Activated naive CD4-positive, alpha-beta T cell treated with anti-CD3 and anti-CD28 coated beads, Interleukin-2, amount 10 ng/mL, durations not matched to agents 7 days and 5 days (primary cell): ENCODE data around the gene PREX1.

Experiments used
- CTCF ChIA-PET: fragments of 350-600 bp; sonication (Branson Sonifier 250); formaldehyde crosslinking; loops from one replicate; lab custom pipeline; 2021; ENCODE audit warnings: antibody characterized with exemption; lab: Charles Lee
- DNase-seq: peaks from one replicate; pipeline ENCODE4 v3.0.0-alpha.2; 2020
- H3K27ac Mint-ChIP-seq: one replicate; pipeline ENCODE4 v1.8.0; 2021; ENCODE audit warnings: mild to moderate bottlenecking, moderate library complexity, mixed read lengths
- H3K27me3 Mint-ChIP-seq: one replicate; pipeline ENCODE4 v1.8.0; 2021; ENCODE audit warnings: mild to moderate bottlenecking, mixed read lengths
- H3K36me3 Mint-ChIP-seq: one replicate; pipeline ENCODE4 v1.8.0; 2021; ENCODE audit warnings: mixed read lengths
- H3K4me1 Mint-ChIP-seq: one replicate; pipeline ENCODE4 v1.8.0; 2021; ENCODE audit warnings: mixed read lengths
- H3K4me3 Mint-ChIP-seq: one replicate; pipeline ENCODE4 v1.8.0; 2021; ENCODE audit warnings: mild to moderate bottlenecking, moderate library complexity, mixed read lengths
- H3K9me3 Mint-ChIP-seq: one replicate; pipeline ENCODE4 v1.8.0; 2021; ENCODE audit warnings: mixed read lengths

PREX1 gene

DNA sequence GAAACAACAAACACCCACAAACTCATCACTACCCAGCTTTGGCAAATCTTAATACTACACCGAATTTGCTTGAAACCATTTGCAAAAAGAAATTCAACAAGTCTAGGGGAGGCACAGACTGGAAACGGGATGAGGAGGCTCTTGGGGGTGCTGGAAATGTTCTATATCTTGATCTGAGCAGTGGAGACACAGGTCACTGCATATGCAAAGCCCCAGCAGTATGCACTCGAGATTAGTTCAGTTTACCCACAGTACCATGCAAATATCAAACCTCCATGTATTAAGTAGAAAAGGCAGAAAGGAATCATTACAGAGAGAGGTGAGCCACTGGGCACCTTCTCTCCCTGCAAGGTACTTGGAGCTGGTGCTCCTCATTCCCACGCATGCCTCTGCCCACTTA is 75.9 kb downstream of the PREX1 start:
- peaks cover 16% of the 10 kb centered on the region for H3K9me3 Mint-ChIP-seq
- CTCF ChIA-PET: interaction anchor here (0.6 to 1.4 kb wide), 3 partner anchors 13 to 55 kb away, joined by 3 to 9 read pairs (median 3); no protein-coding TSS in a partner anchor
- H3K36me3 Mint-ChIP-seq: peaks cover 73% of the 10 kb centered on the region
- H3K27me3 Mint-ChIP-seq: peaks cover 3% of the 10 kb centered on the region
- peaks cover 73% of the 10 kb centered on the region for H3K4me1 Mint-ChIP-seq
- H3K27ac Mint-ChIP-seq: peak overlapping the region; percentile 87
- DNase-seq: no peak
- peak overlapping the region; percentile 13 for H3K4me3 Mint-ChIP-seq

DNA sequence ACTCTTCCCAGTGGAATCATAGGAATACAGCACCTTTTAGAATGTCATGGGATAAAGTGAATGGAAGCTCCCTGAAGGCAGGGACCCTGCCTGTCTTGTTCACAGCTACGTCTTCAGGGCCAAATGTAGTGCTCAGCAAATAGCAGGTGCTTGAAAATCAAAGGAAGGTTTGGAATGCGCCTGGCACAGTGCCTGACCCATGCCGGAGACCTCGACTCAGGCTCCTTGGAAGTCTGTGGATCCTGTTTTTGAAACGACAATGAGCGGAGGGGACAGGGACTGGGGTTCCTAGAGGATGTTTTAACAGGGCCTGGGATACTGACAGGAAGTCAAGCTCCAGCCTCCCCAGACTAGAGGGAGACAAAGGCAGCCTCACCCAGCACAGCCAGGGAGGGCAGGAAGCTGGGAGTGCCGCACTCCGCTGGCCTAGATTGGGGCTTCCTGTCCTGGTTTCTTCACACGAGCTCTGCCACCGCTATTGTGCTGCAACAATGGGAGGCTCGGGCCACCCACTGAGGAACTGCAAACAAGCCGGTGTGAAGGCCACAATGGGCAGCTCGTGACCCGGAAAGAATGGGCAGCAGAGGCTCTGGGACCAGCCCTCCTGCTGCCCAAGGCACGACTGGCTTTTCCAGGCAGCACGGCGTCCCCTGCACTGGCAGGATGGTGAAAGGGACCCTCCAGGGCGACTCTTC is 76.7 kb downstream of the PREX1 start:
- H3K36me3 Mint-ChIP-seq: peaks cover 69% of the 10 kb centered on the region
- H3K27ac Mint-ChIP-seq: peak overlapping the region; percentile 87
- CTCF ChIA-PET: interaction anchor here (0.6 to 1.4 kb wide), 3 partner anchors 12 to 56 kb away, joined by 3 to 9 read pairs (median 3); no protein-coding TSS in a partner anchor
- peaks cover 66% of the 10 kb centered on the region for H3K4me1 Mint-ChIP-seq
- peaks cover 16% of the 10 kb centered on the region for H3K9me3 Mint-ChIP-seq
- H3K4me3 Mint-ChIP-seq: peak overlapping the region; percentile 5
- H3K27me3 Mint-ChIP-seq: peaks cover 3% of the 10 kb centered on the region
- DNase-seq: peak; percentile 68

DNA sequence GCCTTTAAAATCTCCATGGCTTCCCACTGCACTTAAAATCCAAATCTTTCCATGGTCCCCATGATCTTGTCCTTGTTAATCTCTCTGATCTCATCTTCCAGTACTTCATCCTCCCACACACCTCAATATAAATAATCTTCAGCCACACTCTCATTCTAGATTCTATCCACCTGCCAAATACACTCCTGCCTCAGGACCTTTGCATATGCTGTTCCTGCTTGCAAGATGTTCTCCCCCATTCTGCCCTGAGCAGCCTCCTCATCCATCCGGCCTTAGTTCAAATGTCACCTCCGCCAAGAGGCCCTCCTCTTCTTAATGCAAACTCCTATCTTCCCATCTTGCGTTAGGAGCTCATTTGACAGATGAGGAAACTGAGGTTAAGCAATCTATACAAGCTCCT is 77.4 kb downstream of the PREX1 start:
- Mint-ChIP-seq H3K4me1 (peaks cover 68% of the 10 kb centered on the region), H3K27me3 (peaks cover 3% of the 10 kb centered on the region), H3K27ac (no peak overlapping the region), H3K4me3 (no peak overlapping the region), H3K36me3 (peaks cover 62% of the 10 kb centered on the region), H3K9me3 (peaks cover 12% of the 10 kb centered on the region)
- DNase-seq: no peak
- CTCF ChIA-PET: interaction anchor here (0.6 to 1.4 kb wide), 2 partner anchors 9 to 12 kb away, joined by 3 to 9 read pairs; no protein-coding TSS in a partner anchor

DNA sequence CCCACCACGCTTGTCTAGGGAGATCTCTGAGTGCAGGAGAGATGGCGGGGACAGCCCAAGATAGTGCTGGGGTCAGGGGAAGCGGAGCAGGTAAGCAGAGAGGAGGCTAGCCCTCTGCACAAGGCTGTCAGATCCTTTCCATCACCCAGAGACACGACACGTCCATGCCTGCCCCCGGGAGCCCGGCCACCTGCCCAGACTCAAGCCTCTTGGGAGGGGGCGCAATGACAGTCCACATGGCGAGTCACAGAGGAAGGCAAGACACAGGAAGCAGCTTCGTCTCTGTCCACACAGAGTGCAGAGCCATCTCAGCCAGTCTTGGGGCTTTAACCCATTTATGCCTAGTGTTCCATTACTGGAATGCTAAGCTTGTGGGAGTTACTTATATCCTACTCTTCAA is 78.4 kb downstream of the PREX1 start:
- H3K9me3 Mint-ChIP-seq: peaks cover 7% of the 10 kb centered on the region
- peaks cover 64% of the 10 kb centered on the region for H3K4me1 Mint-ChIP-seq
- H3K4me3 Mint-ChIP-seq: no peak overlapping the region
- peaks cover 3% of the 10 kb centered on the region for H3K27me3 Mint-ChIP-seq
- no peak for DNase-seq
- CTCF ChIA-PET: no interaction called here
- H3K27ac Mint-ChIP-seq: peak overlapping the region; percentile 72
- H3K36me3 Mint-ChIP-seq: peaks cover 54% of the 10 kb centered on the region

DNA sequence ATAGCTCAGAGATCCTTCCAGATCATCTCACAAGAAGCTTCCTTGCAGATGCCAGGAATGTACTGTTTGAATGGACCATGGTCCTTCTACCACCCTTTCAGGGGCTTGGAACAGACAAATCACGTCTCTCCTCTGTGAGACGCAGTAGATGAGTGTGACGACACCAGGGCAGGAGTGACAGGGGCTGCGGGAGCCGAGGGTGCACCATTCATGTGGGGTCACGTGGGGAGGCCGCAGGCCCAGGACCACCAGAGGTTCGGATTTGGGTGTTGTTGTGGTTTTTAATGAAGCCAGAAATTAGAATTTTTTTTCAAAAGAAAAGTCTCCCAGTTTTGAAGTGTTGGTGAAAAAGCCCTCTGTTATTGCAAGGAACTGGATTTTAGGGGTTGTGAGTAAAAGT is 79.2 kb downstream of the PREX1 start:
- Mint-ChIP-seq H3K9me3 (peaks cover 4% of the 10 kb centered on the region), H3K4me1 (peaks cover 59% of the 10 kb centered on the region), H3K36me3 (peaks cover 55% of the 10 kb centered on the region), H3K4me3 (no peak overlapping the region), H3K27me3 (peaks cover 3% of the 10 kb centered on the region), H3K27ac (peak overlapping the region; percentile 82)
- DNase-seq: no peak
- CTCF ChIA-PET: no interaction called here

DNA sequence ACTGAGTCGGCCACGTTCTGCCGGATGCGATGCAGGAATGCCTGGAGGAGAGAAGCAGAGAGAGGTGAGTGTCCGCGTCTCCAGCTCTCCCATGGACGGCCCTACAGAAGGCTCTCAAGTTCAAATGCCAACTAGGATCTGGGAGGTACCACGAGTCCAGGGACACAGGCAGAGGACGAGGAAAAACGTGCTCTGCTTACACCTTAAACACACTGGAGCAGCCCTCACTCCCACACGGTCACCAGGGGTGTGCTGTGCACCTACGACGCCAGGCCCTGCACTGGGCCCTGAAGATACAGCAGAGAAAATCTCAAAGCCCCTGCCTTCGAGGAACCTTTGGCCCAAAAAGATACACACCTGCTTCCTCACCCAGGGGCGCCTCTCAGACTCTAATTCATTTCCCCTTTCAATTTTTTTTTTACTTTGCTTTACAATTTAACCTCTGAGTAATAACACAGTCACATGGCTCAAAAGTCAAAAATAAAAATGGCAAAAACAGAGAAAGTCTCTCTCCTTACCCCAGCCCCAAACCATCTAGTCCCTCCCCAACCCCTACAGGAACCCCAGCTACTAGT is 79.9 kb downstream of the PREX1 start:
- Mint-ChIP-seq H3K27ac (peak overlapping the region; percentile 82), H3K4me3 (no peak overlapping the region), H3K9me3 (peaks cover 2% of the 10 kb centered on the region), H3K27me3 (peaks cover 3% of the 10 kb centered on the region), H3K4me1 (peaks cover 57% of the 10 kb centered on the region), H3K36me3 (peaks cover 55% of the 10 kb centered on the region)
- DNase-seq: no peak
- CTCF ChIA-PET: no interaction called here

DNA sequence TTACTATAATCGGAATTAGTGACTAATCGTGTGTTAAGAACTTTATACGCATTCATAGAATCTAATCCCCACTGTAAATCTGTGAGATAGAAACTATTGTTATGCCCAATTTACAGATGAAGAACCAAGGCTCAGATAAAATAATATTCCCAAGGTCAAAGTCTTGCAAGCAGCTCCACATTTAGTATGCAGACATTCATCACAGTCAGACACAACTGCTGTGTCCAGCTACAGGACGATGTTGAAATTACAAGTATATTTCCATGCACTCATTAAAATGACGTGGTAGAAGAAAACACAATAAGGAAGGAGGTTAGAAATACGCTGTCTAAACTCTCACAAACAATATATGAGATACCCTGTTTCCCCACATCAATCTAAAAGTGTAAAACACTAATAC is 82.5 kb downstream of the PREX1 start:
- Mint-ChIP-seq H3K27ac (no peak overlapping the region), H3K36me3 (peaks cover 51% of the 10 kb centered on the region), H3K4me1 (peaks cover 37% of the 10 kb centered on the region), H3K4me3 (no peak overlapping the region), H3K9me3 (no peaks in the 10 kb centered on the region), H3K27me3 (peaks cover 3% of the 10 kb centered on the region)
- CTCF ChIA-PET: interaction anchor here (1.0 kb wide), 1 partner anchor 88 kb away, joined by 4 read pairs; no protein-coding TSS in a partner anchor
- DNase-seq: no peak

DNA sequence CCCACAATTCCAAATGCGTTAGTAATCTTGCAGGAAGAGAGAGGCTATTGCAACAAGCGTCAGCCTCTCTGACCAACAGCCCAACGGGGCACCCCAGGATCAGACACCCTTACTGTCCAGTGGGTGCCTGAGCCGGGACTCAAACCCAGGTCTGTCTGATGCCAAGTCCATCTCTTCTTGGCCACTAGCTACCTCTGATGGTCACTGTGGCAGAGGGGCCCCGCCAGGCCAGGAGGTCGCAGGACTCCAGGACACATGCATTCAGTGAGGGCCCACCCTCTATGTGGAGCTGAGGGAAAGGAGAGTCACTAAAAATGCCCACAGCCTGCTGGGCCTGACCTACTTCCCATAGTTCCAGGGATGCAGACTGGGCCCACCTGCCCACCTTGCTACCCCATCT is 83.3 kb downstream of the PREX1 start:
- DNase-seq: no peak
- CTCF ChIA-PET: interaction anchor here (1.0 kb wide), 1 partner anchor 87 kb away, joined by 4 read pairs; no protein-coding TSS in a partner anchor
- Mint-ChIP-seq H3K27me3 (peaks cover 3% of the 10 kb centered on the region), H3K27ac (peak overlapping the region; percentile 14), H3K9me3 (no peaks in the 10 kb centered on the region), H3K4me1 (peaks cover 38% of the 10 kb centered on the region), H3K4me3 (no peak overlapping the region), H3K36me3 (peaks cover 50% of the 10 kb centered on the region)

DNA sequence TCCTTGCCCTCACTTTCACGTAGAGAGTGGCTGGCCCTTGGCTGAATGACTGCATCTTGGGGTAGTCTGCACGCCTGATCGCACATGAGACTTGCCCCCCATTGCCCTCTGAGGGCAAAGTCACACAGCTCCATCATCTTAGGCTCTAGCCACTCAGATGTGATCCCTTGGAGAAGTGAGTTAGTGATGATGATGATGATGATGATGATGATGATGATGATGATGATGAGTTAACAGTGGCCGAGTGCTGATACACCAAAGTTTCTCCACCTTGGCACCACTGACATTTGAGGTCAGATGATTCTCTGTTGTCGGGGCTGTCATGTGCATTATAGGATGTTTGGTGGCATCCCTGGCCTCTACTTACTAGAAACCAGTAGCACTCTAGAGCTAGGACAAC is 84.0 kb downstream of the PREX1 start:
- H3K27me3 Mint-ChIP-seq: no peaks in the 10 kb centered on the region
- no peak overlapping the region for H3K27ac Mint-ChIP-seq
- CTCF ChIA-PET: no interaction called here
- H3K9me3 Mint-ChIP-seq: no peaks in the 10 kb centered on the region
- peaks cover 38% of the 10 kb centered on the region for H3K4me1 Mint-ChIP-seq
- H3K4me3 Mint-ChIP-seq: no peak overlapping the region
- no peak for DNase-seq
- peaks cover 49% of the 10 kb centered on the region for H3K36me3 Mint-ChIP-seq

DNA sequence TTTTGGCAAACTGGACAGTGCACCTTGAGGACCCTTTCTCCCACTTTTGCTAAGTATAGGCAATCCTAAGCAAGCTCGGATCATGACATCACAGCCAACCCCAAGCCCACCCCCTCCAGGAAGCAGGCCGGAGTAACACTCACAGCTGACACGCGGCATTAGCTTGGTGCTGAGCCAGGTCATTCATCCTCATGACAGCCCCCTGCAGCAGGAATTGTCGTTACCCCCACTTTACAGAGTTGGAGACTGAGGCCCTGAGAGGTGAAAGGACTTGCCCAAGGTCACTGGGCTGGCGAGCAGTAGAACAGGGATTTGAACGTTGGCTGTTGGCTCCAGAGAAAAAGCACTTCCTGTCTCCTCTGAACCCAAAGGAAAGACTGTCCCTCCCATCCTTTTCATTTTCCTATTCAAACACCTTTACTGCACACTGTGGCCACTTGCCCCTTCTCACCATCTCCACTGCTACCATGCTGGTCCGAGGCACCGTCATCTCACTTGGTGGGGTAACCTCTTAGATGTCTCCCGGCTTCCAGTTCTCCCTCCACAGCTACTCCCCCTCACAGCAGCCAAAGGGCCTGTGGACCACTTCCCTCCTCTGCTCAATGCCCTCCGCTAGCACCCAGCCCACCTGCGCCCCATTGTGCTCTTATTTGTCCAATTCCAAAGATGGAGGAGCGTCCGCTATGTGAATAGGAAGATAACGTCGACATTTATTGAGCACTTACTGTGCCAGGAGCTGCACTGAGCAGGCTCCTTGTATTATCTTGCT is 84.7 kb downstream of the PREX1 start:
- Mint-ChIP-seq H3K4me1 (peaks cover 38% of the 10 kb centered on the region), H3K27me3 (no peaks in the 10 kb centered on the region), H3K27ac (no peak overlapping the region), H3K4me3 (no peak overlapping the region), H3K36me3 (peaks cover 47% of the 10 kb centered on the region), H3K9me3 (no peaks in the 10 kb centered on the region)
- CTCF ChIA-PET: no interaction called here
- DNase-seq: no peak

DNA sequence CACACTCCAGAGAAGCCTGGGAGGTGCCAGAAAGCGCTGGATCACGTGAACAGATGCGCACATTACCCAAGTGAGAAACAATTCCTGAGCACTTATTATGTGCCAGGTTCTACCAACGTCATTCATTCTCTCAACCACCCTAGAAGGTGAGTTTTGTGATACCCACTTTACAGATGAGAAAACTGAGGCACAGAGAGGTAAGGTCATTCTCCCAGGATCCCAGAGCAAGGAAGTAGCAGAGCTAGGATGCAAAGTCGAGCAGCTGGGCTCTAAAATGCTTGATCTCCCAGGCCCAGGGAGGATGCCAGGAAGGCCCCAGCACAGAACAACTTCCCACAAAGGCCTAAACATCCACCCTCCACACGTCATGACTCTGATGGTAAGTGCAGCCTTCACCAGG is 85.6 kb downstream of the PREX1 start:
- H3K27ac Mint-ChIP-seq: peak overlapping the region; percentile 46
- H3K4me3 Mint-ChIP-seq: no peak overlapping the region
- H3K27me3 Mint-ChIP-seq: no peaks in the 10 kb centered on the region
- peaks cover 43% of the 10 kb centered on the region for H3K4me1 Mint-ChIP-seq
- CTCF ChIA-PET: no interaction called here
- H3K9me3 Mint-ChIP-seq: no peaks in the 10 kb centered on the region
- H3K36me3 Mint-ChIP-seq: peaks cover 54% of the 10 kb centered on the region
- DNase-seq: no peak

DNA sequence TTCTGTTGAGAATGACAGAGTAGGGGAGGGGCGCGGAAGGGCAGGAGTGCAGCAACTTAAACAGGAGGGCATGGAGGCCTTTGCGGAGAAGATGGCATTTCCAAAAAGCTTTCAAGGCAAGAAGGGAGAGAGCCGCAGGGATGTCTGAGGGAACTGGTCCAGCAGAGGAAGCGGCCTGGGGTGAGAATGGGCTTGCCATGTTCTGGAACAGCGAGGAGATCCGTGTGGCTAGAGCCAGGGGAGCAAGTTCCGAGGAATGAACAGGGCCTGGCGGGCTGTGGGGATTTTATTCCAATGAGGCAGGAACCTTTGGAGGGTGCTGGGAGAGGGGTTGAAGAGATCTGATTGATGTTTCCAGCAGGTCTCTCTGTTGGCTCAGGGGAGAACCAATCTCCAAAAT is 86.1 kb downstream of the PREX1 start:
- no peak for DNase-seq
- CTCF ChIA-PET: interaction anchor here (0.6 kb wide), 1 partner anchor 8 kb away, joined by 3 read pairs; no protein-coding TSS in a partner anchor
- H3K4me3 Mint-ChIP-seq: no peak overlapping the region
- no peaks in the 10 kb centered on the region for H3K9me3 Mint-ChIP-seq
- peak overlapping the region; percentile 78 for H3K27ac Mint-ChIP-seq
- H3K27me3 Mint-ChIP-seq: no peaks in the 10 kb centered on the region
- peaks cover 55% of the 10 kb centered on the region for H3K36me3 Mint-ChIP-seq
- peaks cover 49% of the 10 kb centered on the region for H3K4me1 Mint-ChIP-seq

DNA sequence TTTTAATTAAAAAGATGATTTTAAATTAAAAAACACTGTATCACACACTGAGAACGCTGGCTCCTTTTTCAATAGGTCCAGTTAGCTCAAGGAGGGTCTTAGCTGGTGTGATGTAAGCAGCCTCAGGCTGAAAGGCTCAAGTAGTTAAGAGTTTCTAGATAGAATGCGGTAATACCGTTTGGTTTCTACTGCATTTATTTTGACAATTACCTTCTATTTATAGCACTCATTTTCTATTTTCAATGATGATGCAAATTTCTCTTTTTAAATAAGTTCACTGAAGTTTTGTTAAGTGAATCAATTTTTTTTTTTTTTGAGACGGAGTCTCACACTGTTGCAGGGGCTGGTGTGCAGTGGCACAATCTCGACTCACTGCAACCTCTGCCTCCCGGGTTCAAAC is 87.1 kb downstream of the PREX1 start:
- no peak for DNase-seq
- no peaks in the 10 kb centered on the region for H3K9me3 Mint-ChIP-seq
- no peak overlapping the region for H3K27ac Mint-ChIP-seq
- CTCF ChIA-PET: interaction anchor here (0.6 kb wide), 1 partner anchor 9 kb away, joined by 3 read pairs; no protein-coding TSS in a partner anchor
- peaks cover 57% of the 10 kb centered on the region for H3K4me1 Mint-ChIP-seq
- H3K27me3 Mint-ChIP-seq: no peaks in the 10 kb centered on the region
- no peak overlapping the region for H3K4me3 Mint-ChIP-seq
- peaks cover 61% of the 10 kb centered on the region for H3K36me3 Mint-ChIP-seq

DNA sequence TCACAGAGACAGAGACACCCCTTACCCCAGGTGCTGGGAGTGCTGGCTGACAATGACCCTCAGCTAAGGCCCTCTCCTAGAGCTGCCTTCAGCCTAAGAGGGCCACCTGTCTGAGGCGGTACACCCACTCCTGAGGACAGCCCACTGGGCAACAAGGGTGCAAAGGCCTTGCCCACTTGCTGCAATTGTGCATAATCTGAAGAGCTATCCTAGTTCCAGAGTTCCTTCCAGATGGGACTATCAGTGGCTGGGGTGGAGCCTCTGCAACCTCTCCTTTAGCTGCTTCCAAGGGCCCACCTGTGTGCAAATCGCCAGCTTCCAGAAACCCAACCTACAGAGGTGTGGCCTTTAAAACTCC is 87.5 kb downstream of the PREX1 start:
- Mint-ChIP-seq H3K27ac (no peak overlapping the region), H3K9me3 (no peaks in the 10 kb centered on the region), H3K36me3 (peaks cover 61% of the 10 kb centered on the region), H3K4me1 (peaks cover 59% of the 10 kb centered on the region), H3K4me3 (no peak overlapping the region), H3K27me3 (no peaks in the 10 kb centered on the region)
- CTCF ChIA-PET: no interaction called here
- DNase-seq: no peak
